H1 (cell line): ENCODE data around the gene NAGS. TPM values are rescaled to one million over a fixed set of nuclear protein-coding genes. Genes with fewer than 3 reads are reported as not detected.

Experiments used
- CTCF ChIA-PET: fragments of 300-600 bp; sonication (Branson Sonifier 250); formaldehyde crosslinking; loops from one replicate; lab custom pipeline; 2021; ENCODE audit not compliant: partially characterized antibody; lab: Charles Lee
- POLR2A ChIA-PET: fragments of 300-600 bp; sonication (Branson Sonifier 250); formaldehyde crosslinking; loops from one replicate; lab custom pipeline; 2021; ENCODE audit warnings: inconsistent platforms; ENCODE audit not compliant: partially characterized antibody; lab: Charles Lee
- DNase-seq, 2 experiments: peaks; one replicate each; pipeline versions ENCODE4 v3.0.0 to v3.0.0-alpha.2; 2010 to 2022; ENCODE audit warnings: low spot score in 2 of 2, low read depth in 1 of 2, mixed read lengths in 1 of 2
- FAIRE-seq: peaks from 2 replicates; lab custom pipeline; 2011; peaks lifted over from hg19 to GRCh38; lab: Jason Lieb, UNC
- H2AFZ ChIP-seq: 2 replicates; pipeline ENCODE4 v1.8.1; 2012; ENCODE audit warnings: low read length, inconsistent platforms
- H2AK5ac ChIP-seq: 2 replicates; pipeline ENCODE4 v1.6.1; 2013; ENCODE audit warnings: low read depth, low read length
- H2BK120ac ChIP-seq: replicated peaks from 2 replicates; pipeline ENCODE3; 2013; ENCODE audit warnings: low read depth, low read length, inconsistent platforms
- H2BK12ac ChIP-seq: 2 replicates; pipeline ENCODE4 v1.6.1; 2013; ENCODE audit warnings: low read depth, low read length
- H2BK15ac ChIP-seq: 2 replicates; pipeline ENCODE4 v1.6.1; 2013; ENCODE audit warnings: low read length
- H2BK20ac ChIP-seq: 2 replicates; pipeline ENCODE4 v1.6.1; 2013; ENCODE audit warnings: low read length
- H2BK5ac ChIP-seq: 2 replicates; pipeline ENCODE4 v1.6.1; 2013; ENCODE audit warnings: low read depth, low read length
- H3K14ac ChIP-seq: 2 replicates; pipeline ENCODE4 v1.6.1; 2013; ENCODE audit warnings: inconsistent platforms; ENCODE audit not compliant: insufficient read length
- H3K18ac ChIP-seq: 2 replicates; pipeline ENCODE4 v1.6.1; 2013; ENCODE audit warnings: low read length; ENCODE audit errors: extremely low read depth
- H3K23ac ChIP-seq: 2 replicates; pipeline ENCODE4 v1.6.1; 2013; ENCODE audit warnings: inconsistent platforms; ENCODE audit not compliant: insufficient read length
- H3K23me2 ChIP-seq: 2 replicates; pipeline ENCODE4 v1.6.1; 2013; ENCODE audit warnings: low read depth, low read length
- H3K27ac ChIP-seq: 2 replicates; pipeline ENCODE4 v1.6.1; 2011; ENCODE audit warnings: low read depth, low read length, inconsistent platforms
- H3K27me3 ChIP-seq, 4 experiments: replicated peaks in 1 of 4; 1 replicate in 1 of 4; 2 replicates in 3 of 4; pipeline versions ENCODE4 v1.6.1 to v1.8.1; 2011 to 2013; ENCODE audit warnings: low read length in 3 of 4, mild to moderate bottlenecking in 3 of 4, inconsistent platforms in 2 of 4, mixed read lengths in 2 of 4, moderate library complexity in 1 of 4; ENCODE audit not compliant: control insufficient read depth in 3 of 4, insufficient read depth in 3 of 4; ENCODE audit errors: extremely low read depth in 1 of 4
- H3K36me3 ChIP-seq, 4 experiments: 2 replicates each; pipeline versions ENCODE4 v1.6.1 to v1.8.1; 2011 to 2013; ENCODE audit warnings: mild to moderate bottlenecking in 4 of 4, low read length in 3 of 4, moderate library complexity in 2 of 4, control low read depth in 1 of 4, inconsistent platforms in 1 of 4; ENCODE audit not compliant: insufficient read depth in 4 of 4, control insufficient read depth in 2 of 4
- H3K4ac ChIP-seq: replicated peaks from 2 replicates; pipeline ENCODE3; 2013; ENCODE audit warnings: low read length, low read depth, mixed read lengths, inconsistent platforms; ENCODE audit not compliant: insufficient read length
- H3K4me1 ChIP-seq, 4 experiments: replicated peaks in 1 of 4; 1 replicate in 1 of 4; 2 replicates in 3 of 4; pipeline versions ENCODE4 v1.6.1 to v1.8.1; 2011 to 2013; ENCODE audit warnings: low read length in 3 of 4, inconsistent platforms in 2 of 4, mixed read lengths in 1 of 4; ENCODE audit not compliant: insufficient read depth in 4 of 4, control insufficient read depth in 3 of 4
- H3K4me2 ChIP-seq, 2 experiments: 2 replicates each; pipeline versions ENCODE4 v1.6.1 to v1.8.1; 2011 to 2013; ENCODE audit warnings: low read depth in 2 of 2, low read length in 2 of 2, control low read depth in 1 of 2, inconsistent platforms in 1 of 2, mild to moderate bottlenecking in 1 of 2; ENCODE audit not compliant: insufficient read depth in 1 of 2
- H3K4me3 ChIP-seq, 4 experiments: fragments of 200-600, 300-600 bp in 1 of 4; sonication (generic), shearing (Covaris generic), sonication (Bioruptor Twin) in 1 of 4; 2 replicates each; pipeline versions ENCODE4 v1.5.1 to v1.8.1; 2011 to 2016; ENCODE audit warnings: low read length in 4 of 4, low read depth in 3 of 4, control low read depth in 2 of 4, inconsistent platforms in 2 of 4, mild to moderate bottlenecking in 2 of 4, mixed read lengths in 1 of 4, moderate library complexity in 1 of 4; ENCODE audit not compliant: insufficient read depth in 2 of 4; ENCODE audit errors: extremely low read depth in 1 of 4
- H3K56ac ChIP-seq: replicated peaks from 2 replicates; pipeline ENCODE3; 2013; ENCODE audit warnings: low read depth, mild to moderate bottlenecking, mixed read lengths, low read length, inconsistent platforms; ENCODE audit not compliant: insufficient read length
- H3K79me1 ChIP-seq: 2 replicates; pipeline ENCODE4 v1.6.1; 2013; ENCODE audit warnings: low read depth, low read length, control low read depth
- H3K79me2 ChIP-seq, 2 experiments: 2 replicates each; pipeline versions ENCODE4 v1.6.1 to v1.8.1; 2012 to 2013; ENCODE audit warnings: low read length in 2 of 2, mild to moderate bottlenecking in 2 of 2, inconsistent platforms in 1 of 2; ENCODE audit not compliant: insufficient read depth in 2 of 2, control insufficient read depth in 1 of 2
- H3K9ac ChIP-seq, 4 experiments: replicated peaks in 1 of 4; 1 replicate in 1 of 4; 2 replicates in 3 of 4; pipeline versions ENCODE4 v1.6.1 to v1.8.1; 2011 to 2013; ENCODE audit warnings: low read depth in 3 of 4, low read length in 3 of 4, control low read depth in 2 of 4, mild to moderate bottlenecking in 2 of 4, moderate library complexity in 2 of 4, inconsistent platforms in 1 of 4; ENCODE audit errors: extremely low read depth in 1 of 4
- H3K9me3 ChIP-seq, 2 experiments: 2 replicates each; pipeline versions ENCODE4 v1.6.1 to v1.8.1; 2012 to 2013; ENCODE audit warnings: mild to moderate bottlenecking in 2 of 2, moderate library complexity in 2 of 2, control low read depth in 1 of 2, inconsistent platforms in 1 of 2, low read depth in 1 of 2, low read length in 1 of 2, mixed read lengths in 1 of 2; ENCODE audit not compliant: insufficient read depth in 2 of 2
- H4K20me1 ChIP-seq, 2 experiments: replicated peaks in 1 of 2; 2 replicates each; pipeline versions ENCODE3 to v1.8.1; 2011 to 2013; ENCODE audit warnings: inconsistent platforms in 2 of 2, low read length in 2 of 2, mild to moderate bottlenecking in 1 of 2; ENCODE audit not compliant: insufficient read depth in 2 of 2, control insufficient read depth in 1 of 2
- H4K5ac ChIP-seq: 2 replicates; pipeline ENCODE4 v1.6.1; 2013; ENCODE audit warnings: low read length, low read depth, mixed read lengths, inconsistent platforms; ENCODE audit not compliant: insufficient read length
- H4K8ac ChIP-seq: 2 replicates; pipeline ENCODE4 v1.8.0; 2013; ENCODE audit warnings: mild to moderate bottlenecking, moderate library complexity, low read length, inconsistent platforms; ENCODE audit not compliant: insufficient read depth; ENCODE audit errors: extremely low read depth
- H4K91ac ChIP-seq: replicated peaks from 2 replicates; pipeline ENCODE3; 2013; ENCODE audit warnings: low read length, mixed read lengths, inconsistent platforms; ENCODE audit not compliant: insufficient read length
- CBX5 ChIP-seq: fragments of 300-800, 300-1000 bp; sonication (generic); IDR thresholded peaks from 2 replicates; pipeline ENCODE4 v1.7.1; 2016; ENCODE audit warnings: antibody characterized with exemption, low read length, low read depth
- WGBS, 2 experiments: shearing (Covaris generic) in 1 of 2; methylation state at CpG; one replicate each; pipeline versions ENCODE4 v1.1.6 to v1.1.7; 2013 to 2015; ENCODE audit warnings: low lambda C conversion rate in 2 of 2, mixed read lengths in 2 of 2, inconsistent platforms in 1 of 2, low coverage in 1 of 2, missing lambda C conversion rate in 1 of 2; ENCODE audit not compliant: insufficient replicate concordance in 2 of 2, insufficient coverage in 1 of 2, insufficient read length in 1 of 2; ENCODE audit errors: extremely low coverage in 1 of 2, missing lambda C conversion rate in 1 of 2; 5-methylcytosine and 5-hydroxymethylcytosine counted together
- polyA plus RNA-seq, 7 experiments: library from polyadenylated mRNA; depleted of rRNA in 3 of 7; stranded (reverse) in 5 of 7; unstranded in 2 of 7; fragments of >200 nt in 5 of 7; fragments of 200-250 nt in 2 of 7; gene quantifications; 1 replicate in 5 of 7; 2 replicates in 1 of 7; 4 replicates in 1 of 7; pipeline versions ENCODE4 v1.2.1 to v1.2.3, GENCODE V29; 2011 to 2013; ENCODE audit warnings: missing spikeins in 2 of 7, mixed read lengths in 2 of 7
- total RNA-seq: library from RNA; stranded (reverse); fragmentation: NEBNext Ultra II Directional; extraction: Animal tissue kit (Norgen Biotek cat#: 25700); gene quantifications from 2 replicates; pipeline ENCODE4 v1.2.1, GENCODE V29; 2021

NAGS gene
- total and polyA plus RNA-seq, 2 of the 8 experiments (the other 6 are each of a cell fraction or from before 2014, with no cell fraction given): 4.0 to 5.1 TPM

- CTCF ChIA-PET: interaction anchor here (0.9 to 9.5 kb wide), 17 partner anchors 8 to 163 kb away, joined by 3 to 108 read pairs (median 5); no protein-coding TSS in a partner anchor
- H3K18ac ChIP-seq: no peak overlapping the region
- H2AFZ ChIP-seq: no peak overlapping the region
- H3K14ac ChIP-seq: no peak overlapping the region
- FAIRE-seq: no peak
- POLR2A ChIA-PET: interaction anchor here (0.7 to 7.4 kb wide), 10 partner anchors 10 to 133 kb away, joined by 3 to 55 read pairs (median 8); partner anchors contain the start of genes LSM12 and TMEM101
- H3K23ac ChIP-seq: no peak overlapping the region
- no peak overlapping the region for H3K4me2 ChIP-seq
- no peaks in the 10 kb centered on the region; a peak in 1 of 4 replicates for H3K9me3 ChIP-seq
- H3K4ac ChIP-seq: no peak overlapping the region
- no peak overlapping the region for H2BK5ac ChIP-seq
- no peaks in the 10 kb centered on the region for H3K23me2 ChIP-seq
- H3K4me3 ChIP-seq: no peak overlapping the region
- H3K79me2 ChIP-seq: peaks cover 0 to 69% of the 10 kb centered on the region in 2 experiments; a peak in 2 of 4 replicates
- no peak overlapping the region for H2BK12ac ChIP-seq
- peaks cover 4 to 32% (median 16%) of the 10 kb centered on the region in 4 experiments; a peak in 7 of 8 replicates for H3K36me3 ChIP-seq
- no peak overlapping the region for H2BK15ac ChIP-seq
- no peak overlapping the region for H4K5ac ChIP-seq
- H3K4me1 ChIP-seq: no peaks in the 10 kb centered on the region
- no peak overlapping the region for H4K8ac ChIP-seq
- H3K56ac ChIP-seq: no peak overlapping the region
- DNase-seq: no peak
- peaks cover 4% of the 10 kb centered on the region; the same call in 1 of the 2 replicates for H3K79me1 ChIP-seq
- TF ChIP-seq CBX5: no peak
- no peak overlapping the region for H4K91ac ChIP-seq
- no peaks in the 10 kb centered on the region for H3K27me3 ChIP-seq
- 94% methylated on average over 4 of the region's 4 CpGs; no CpG with 5 or more reads in 1 of the 2 experiments for WGBS, 2 experiments
- no peak overlapping the region for H3K9ac ChIP-seq
- H3K27ac ChIP-seq: no peak overlapping the region
- peaks cover 5 to 11% of the 10 kb centered on the region in 2 experiments for H4K20me1 ChIP-seq
- H2BK120ac ChIP-seq: no peak overlapping the region
- H2AK5ac ChIP-seq: no peak overlapping the region
- H2BK20ac ChIP-seq: no peak overlapping the region
Measured at GRCh38 chr17:44043272-44043696, 38.9 kb downstream of the NAGS start.
